GM12875 (cell line): ENCODE results near the gene BNIP5.

Experiments used
- H3K4me3 ChIP-seq: one replicate; pipeline ENCODE4 v1.5.1; 2011; ENCODE audit warnings: low read depth, low read length, control low read depth
- CTCF ChIP-seq: IDR thresholded peaks from 2 replicates; pipeline ENCODE4 v1.5.1; 2011; ENCODE audit warnings: low read depth, mild to moderate bottlenecking, control low read depth, inconsistent platforms, low read length, moderate library complexity, borderline replicate concordance; ENCODE audit not compliant: insufficient read depth

Gene BNIP5

GRCh38 chr6:36314221-36315014 lies 22.3 kb downstream of the BNIP5 start:
- no peak overlapping the region for H3K4me3 ChIP-seq
- no peak for TF ChIP-seq CTCF

GRCh38 chr6:36313649-36313936 lies 23.1 kb downstream of the BNIP5 start:
- H3K4me3 ChIP-seq, result no peak overlapping the region
- no peak for TF ChIP-seq CTCF

- TF ChIP-seq CTCF, result no peak
Observed at GRCh38 chr6:36312854-36313648, 23.6 kb downstream of the BNIP5 start.

GRCh38 chr6:36309900-36310299 lies 26.8 kb downstream of the BNIP5 start:
- no peak overlapping the region for H3K4me3 ChIP-seq
- TF ChIP-seq CTCF, result no peak

More at GRCh38 chr6:36312854-36313648, 23.6 kb downstream of the BNIP5 start:
- H3K4me3 ChIP-seq, result no peak overlapping the region

GRCh38 chr6:36309203-36309602 lies 27.5 kb downstream of the BNIP5 start:
- no peak for TF ChIP-seq CTCF
- no peak overlapping the region for H3K4me3 ChIP-seq

GRCh38 chr6:36308514-36308913 lies 28.2 kb downstream of the BNIP5 start:
- no peak overlapping the region for H3K4me3 ChIP-seq
- TF ChIP-seq CTCF, result no peak

- TF ChIP-seq CTCF, result no peak
- no peak overlapping the region for H3K4me3 ChIP-seq
Observed at GRCh38 chr6:36306375-36306774, 30.3 kb downstream of the BNIP5 start.
